NCI-H1930 (cell line): ENCODE data around the gene TGFBR2.
"Not testable (repeated sequence)": the region's sequence is repeated elsewhere in the genome, so short reads cannot be mapped to it uniquely, and the experiment has no call there.

Source experiments
- DNase-seq, 2 experiments: peaks; one replicate each; lab custom pipeline; 2025; lab: John Stamatoyannopoulos, UW

The TGFBR2 gene

DNA sequence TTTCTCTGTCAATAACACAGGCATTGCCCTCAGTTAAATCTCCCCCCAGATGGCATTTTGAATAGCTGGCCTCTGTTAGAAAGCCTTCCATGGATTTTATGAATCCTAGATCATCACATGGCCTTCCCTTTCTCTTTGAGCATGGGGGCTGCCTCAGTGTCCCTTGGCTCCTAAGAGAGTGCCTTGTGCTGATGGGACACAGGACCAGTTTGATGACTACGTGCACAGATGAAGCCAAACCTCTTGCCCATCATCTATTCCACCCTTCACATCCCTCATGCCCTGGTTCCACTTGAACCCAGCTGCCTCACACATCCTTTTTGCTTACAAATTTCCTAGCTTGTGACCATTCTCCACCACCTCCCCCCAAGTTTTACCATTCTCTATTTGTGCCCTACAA, 12.9 kb downstream of the TGFBR2 start:
- DNase-seq, result no peak

DNA sequence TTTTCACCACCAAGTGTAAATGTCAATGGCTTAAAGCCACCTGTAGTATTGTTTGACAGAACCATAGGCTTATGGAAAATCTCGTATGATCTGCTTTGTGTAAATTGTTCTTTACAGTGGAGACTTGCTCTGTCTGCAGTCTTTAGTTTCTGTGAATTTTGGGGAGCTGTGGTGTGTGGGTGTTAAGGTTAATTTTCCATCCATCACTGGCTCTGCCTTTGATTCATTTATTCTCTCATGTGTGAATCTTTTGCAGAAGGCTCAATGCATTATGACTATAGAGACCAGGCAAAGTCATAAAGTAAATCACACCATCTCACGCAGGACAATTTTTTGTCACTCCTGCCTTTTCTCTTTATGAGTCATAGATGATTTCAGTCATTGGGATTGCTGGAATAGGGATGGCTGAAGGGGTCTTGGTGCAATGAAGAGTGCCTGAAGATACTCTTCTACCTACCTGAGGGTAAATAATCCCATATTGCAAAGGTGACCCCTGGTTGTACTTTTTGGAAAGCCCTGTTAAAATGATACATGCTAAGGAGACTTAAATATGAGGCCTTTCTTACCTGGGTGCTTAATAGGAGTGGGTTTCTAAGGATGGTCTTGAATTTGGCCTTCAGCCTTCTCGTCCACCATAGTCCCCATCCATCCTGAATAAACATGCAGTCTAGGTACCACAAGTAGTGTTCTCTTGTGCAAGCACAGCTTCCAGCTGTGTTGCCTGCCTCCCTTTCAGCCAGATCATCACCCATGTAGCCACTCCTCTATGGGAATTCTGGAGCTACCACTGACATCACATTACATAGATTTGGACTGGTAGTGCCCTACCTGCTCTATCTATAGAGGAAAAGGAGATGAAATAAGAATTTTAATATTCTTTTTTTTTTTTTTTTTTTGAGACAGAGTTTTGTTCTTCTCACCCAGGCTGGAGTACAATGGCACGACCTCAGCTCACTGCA, 14.3 kb downstream of the TGFBR2 start:
- DNase-seq, result no peak

DNA sequence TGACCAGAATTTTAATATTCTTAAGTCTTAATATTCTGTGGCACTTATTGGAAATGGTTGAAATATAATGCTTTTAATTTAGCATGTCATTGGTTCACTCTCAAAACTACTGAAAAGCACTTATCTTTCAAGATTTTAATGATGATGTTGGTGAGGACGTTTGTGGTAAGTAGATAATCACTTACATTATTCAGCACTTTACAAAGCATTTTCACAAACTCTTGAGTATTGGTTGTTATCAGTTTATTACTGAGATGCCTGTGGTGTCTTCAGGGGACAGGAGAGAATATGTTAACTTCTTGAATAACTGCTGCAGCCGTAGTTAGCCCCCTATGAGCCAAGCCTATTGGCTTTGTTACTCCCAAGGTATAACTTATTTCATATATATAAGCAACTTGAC, 15.2 kb downstream of the TGFBR2 start:
- DNase-seq, result no peak

DNA sequence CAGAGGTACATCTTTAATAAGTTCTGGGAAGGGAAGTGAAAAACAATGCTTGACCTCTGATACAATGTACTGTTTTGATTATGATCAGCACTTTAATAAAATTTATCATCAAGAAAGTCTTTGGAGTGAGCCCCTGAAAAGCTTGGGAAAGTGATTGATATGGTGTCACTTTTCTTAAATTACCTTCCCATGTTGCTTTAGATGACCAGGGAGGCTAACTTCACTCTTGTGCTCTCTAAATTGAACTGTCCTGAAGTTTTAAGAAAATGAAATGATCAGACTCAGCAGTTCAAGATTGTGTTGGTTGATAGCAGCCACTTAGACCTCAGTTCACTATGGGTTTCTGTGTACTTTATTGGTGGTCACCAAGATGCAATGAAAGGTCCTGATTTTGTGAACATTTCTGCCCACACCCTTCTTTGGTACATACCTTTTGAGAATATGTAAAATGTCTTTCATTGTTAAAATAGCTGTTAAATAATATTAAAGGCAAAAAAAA, 15.7 kb downstream of the TGFBR2 start:
- DNase-seq, result no peak

DNA sequence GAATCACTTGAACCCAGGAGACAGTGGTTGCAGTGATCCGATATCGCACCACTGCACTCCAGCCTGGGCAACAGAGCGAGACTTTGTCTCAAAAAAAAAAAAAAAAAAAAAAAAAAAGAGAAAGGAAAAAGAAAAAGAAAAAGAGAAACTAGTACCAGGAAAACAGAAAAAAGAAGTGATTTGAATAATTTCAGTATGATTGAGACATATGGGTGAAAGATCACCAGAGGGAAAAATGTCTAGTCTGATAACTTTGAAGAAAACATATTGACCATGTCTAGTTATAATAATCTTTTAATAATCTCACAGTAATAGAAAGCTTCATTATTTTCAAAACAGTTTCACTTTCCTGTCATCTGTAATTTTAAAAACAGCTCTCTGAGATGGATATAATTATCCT, 16.4 kb downstream of the TGFBR2 start:
- DNase-seq, result no peak

DNA sequence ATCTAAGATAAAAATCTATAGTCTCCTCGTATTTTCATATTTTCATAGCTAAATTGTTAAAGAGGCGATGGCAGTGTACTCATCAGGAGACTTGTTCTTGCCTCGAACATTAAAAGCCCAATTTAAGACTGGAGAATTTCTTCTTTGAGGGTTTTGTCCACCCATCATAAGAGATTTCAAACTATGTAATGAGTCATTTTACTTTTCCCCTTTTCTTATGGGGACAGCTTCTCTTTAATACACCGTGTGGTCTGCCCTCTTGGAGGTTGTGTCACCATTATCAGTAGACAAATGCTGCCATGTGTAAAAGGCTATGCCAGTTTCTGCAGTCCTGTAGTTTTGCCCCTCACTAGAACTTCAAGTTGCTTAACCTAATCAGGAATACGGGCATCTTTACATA, 16.9 kb downstream of the TGFBR2 start:
- no peak for DNase-seq

DNA sequence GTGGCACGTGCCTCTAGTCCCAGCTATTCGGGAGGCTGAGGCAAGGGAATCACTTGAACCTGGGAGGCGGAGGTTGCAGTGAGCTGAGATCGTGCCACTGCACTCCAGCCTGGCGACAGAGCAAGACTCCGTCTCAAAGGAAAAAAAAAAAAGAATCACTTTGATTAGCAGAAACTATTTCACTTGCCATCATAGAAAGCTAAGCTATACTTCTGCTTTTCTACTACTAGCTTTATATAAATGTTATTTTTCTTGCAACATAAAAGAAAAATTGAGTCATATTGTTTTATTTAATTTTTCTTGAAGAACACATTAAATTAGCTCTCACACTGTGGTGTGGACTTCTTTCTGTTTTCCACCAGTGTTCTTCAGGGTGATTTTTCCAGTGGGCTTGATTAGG, 18.1 kb downstream of the TGFBR2 start:
- DNase-seq, result not testable (repeated sequence)

DNA sequence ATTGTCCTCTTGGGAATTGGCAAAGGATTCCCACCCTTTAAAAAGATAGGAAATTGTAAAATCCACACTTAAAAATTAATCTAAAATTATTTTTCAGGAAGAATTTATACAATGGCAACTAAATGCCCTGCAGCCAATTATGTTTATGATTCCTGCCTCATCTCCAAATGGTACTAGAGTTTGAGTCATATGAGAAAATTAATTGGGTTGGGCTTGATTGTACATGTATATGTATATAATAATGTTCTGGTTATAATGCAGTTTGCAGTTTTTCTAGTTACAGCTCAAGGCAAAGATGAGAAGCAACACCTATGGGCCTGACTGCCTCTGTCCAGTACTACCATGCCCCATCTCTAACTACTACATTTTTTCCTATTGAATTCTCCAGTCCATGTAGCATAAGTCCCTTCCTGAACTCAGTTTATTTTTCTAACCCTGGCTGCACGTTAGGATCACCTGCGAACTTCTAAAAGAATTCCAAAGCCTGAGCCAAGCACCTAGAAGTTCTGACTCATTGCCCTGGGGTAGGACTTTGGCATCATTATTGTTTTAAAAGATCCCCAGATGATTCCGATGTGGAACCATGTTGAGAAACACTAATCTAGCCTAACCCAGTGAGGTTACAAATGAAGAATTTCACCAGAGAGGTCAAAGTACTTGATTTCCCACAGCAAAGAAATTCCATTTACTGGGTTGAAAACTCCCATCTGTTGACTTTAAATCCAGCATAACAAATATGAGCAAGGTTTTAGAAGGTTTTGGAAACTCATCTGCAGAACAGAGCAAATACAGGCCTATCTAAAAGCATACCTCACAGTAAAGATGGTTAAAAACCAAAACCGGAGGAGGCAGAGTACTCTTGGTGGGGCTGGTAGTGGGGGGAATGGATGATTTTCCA, 19.4 kb downstream of the TGFBR2 start:
- DNase-seq, result no peak

DNA sequence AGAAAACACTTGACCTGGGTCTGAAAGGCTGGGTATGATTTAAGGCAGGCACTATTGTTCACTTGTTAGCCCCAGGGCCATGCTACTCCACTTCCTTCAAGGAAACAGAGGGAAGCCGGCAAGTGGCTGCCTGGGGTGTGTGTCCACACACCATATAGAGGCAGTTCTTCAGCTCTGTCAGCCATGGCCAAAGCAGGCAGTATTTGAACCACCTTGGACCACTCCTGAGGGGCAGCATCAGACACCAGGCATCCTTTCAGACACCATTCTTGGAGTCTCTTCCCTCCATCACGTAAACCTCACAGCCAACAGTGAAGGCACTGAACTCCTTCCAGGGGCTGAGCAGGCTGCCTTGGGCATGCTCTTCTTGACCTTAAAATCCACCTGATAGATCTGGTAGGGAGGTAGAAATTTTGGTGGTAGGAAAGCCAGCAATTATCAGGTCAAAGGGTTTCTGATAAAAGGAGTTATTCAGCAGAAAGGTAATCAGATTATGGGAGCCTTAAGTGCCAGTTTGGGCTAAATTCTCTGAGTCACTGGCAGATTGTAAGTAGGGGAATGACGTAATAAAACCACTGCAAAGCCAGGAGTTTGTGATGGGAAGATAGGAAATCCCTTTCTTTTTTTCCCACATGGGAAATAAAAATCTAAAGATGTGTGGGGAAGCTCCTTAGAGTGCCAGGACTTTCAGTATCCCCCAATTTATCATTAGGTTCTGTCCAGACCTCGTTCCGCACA, 20.2 kb downstream of the TGFBR2 start:
- no peak for DNase-seq

DNA sequence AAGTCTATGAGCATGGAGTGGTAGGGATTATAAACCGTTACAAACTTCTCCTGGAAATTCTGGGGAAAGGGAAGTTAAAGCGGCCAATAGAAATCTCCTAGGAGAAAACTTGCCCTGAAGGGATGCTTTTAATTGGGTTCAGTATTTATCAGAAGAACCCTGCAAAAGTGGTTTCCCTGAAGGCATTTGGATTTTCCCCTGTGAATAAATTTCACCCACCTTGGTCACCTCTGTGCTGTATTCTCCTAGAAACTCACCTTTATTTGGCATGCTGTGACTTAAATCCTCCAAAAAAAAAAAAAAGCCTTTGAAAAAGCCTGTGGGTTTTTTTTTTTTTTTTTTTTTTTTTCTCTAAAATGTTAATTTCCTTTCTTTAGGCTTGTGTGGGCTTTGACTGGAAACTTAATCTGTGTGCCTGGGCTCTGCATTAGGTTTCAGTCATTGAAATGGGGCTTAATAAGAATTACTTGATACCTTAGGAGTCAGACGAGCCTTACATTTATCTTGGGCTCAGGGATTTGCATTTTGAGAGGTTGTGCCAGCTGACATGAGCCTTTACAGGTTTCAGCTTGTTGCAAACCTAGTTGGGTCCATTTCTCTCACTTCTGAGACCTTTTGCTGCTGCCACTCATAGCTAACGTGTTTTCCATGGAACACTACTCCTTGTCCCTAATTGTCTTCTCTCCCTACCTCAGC, 22.0 kb downstream of the TGFBR2 start:
- no peak for DNase-seq

DNA sequence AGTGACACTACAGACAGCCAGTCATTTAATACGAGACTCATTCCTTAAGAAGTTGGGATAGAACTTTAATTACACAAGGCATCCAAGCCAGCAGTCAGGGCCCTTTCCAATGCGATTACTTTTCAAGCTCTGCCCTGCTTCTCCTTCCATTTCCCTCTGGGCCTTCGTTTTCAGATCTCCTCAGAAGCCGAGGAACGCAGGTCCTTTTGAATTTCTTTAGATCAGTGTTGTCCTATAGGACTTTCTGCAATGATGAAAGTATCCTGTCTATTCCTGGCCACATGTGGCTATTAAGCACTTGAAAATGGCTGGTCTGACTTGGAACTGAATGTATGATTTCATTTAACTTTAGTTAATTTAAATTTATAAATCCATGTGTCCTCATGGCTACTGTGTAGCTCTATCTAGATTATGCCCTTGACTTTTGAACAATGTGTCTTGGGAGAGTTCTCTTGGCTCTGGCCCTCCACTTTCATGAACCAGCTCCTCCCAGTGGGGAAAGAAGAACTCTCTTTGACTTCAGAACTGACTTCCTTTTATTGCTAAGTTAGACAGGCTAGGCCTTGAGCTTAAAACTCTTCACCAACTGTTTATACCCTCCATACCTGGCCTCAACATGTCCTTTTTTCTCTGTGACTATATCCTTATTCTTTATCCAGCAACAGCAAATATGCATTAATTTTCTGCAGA, 22.6 kb downstream of the TGFBR2 start:
- DNase-seq, result no peak

DNA sequence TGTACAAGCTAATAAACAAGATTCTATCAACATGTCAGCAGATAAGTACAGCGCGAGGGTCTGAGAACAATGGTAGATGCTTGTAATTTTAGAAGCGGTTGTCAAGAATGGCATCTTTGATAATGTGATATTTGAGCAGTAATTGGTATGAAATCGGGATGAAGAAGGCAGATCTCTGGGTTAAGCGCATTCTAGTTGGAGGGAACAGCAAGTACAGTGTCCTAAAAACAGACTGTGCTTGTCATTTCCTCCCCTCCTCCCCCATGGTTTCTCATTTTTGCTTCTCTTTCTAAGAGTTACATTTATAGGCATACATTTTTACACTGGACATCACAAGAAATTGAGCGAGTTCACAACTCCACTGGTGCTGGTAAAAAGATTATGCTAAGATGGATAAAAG, 23.3 kb downstream of the TGFBR2 start:
- no peak for DNase-seq

DNA sequence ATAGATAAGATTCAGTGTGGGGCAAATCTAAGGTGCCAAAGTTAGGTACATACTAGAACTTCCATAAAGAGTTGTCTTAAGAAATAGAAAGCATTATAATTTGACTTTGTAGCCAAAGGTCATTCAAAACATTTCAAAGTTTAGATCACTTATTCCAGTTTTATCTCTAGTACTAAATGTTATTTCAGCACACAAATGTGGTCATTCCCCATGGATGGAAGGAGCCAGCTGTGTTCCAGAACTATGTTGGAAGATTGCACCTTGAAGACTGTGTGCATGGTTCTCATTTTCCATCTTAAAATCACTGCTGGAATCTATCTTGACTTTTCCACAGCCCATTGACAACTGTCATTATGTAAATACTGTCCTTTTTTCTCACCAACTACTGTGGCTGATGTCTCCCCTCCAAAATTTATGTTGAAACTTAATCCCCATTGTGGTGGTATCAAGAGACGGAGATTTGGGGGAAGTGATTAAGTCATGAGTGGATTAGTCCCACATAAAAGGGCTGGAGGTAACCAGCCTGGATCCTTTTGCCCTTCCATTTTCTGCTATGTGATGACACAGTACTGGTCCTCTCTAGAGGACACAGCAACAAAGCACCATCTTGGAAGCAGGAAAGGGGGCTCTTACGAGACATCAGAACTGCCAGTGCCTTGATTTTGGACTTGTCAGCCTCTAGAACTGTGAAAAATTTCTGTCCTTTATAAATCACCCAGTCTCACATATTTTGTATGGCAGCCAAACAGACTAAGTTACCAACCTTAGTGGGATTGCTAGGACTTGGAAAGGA, 24.0 kb downstream of the TGFBR2 start:
- DNase-seq, result no peak

DNA sequence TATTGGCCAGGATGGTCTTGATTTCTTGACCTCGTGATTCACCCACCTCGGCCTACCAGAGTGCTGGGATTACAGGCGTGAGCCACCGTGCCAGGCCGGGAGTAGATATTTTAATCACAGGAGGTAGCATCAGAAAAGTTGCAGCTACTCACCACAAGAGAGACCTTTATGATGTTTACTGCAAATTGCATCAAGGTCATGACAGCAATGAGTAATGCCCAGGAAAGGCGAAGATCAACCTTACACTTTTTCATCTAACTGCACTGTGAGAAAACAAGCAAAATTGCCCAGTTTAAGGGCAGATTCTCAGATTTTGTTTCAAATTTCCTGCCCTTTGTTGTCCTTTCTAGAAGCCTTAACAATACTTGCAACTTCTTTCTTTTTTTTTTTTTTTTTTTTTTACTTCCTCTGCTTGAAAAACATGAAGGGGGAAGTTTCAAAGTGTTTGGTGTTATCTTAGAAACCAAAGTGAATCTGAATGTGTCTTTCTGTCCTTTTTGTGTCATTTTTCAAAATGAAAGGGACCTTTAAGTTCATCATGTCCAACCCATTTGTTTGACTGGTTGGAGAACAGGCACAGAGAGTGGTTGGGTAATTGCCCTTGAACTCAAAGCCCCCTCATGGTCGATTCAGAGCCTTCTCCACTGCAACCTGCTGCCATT, 25.0 kb downstream of the TGFBR2 start:
- no peak for DNase-seq

DNA sequence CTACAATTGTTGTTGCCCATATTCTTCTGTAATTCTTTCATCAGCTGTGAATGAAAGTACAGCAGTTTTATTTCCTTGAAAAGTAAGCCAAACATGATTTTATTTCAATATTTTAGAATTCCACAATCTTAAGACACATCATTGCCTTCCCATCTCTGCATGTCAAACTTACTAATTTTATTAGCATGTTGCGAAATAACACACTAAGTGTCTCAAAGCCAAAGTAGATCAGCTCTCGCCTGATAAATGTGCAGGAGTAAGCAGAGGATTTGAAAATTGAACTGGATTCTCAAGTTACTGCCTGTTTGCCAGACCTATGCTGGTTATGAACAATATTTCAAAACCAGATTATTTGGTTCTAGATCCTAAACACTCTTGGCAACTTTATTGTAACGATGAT, 25.7 kb downstream of the TGFBR2 start:
- DNase-seq, result no peak

DNA sequence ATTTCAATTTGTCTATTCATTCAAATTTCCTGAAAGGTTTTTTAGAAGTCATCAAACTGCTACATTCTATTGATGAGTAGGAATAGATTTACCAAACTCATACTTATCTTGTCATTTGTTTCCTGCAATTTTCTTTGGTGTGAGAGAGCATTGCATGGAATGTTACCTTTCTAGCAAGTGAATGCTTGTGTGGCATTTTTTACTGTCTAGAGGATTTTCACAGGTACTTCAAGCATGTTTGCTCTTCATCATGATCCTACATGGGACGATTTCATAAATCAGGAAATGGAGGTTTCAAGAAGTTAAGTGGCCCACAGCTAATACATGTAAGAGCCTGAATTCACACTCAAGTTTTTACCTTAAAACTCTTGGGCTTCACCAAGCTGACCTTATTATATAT, 26.1 kb downstream of the TGFBR2 start:
- DNase-seq, result no peak

DNA sequence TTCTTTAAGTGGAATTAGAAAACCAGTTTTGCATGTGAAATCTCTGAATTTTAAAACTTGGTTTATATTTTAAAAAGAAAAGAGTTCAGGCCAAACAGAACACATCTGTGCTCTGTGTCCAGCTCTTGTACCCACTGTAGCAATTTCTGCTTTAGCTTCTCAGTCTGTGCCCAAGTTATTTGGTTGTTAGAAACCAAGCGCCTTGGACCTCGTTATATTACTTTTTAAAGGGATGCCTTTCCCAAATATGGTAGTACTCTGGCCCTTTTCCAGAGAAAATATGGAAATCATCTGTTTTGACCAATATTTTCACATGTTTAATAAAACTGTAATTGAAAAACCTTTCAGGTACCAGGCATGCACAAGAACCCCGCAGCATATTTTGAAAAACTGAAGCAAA, 27.3 kb downstream of the TGFBR2 start:
- DNase-seq, result no peak

DNA sequence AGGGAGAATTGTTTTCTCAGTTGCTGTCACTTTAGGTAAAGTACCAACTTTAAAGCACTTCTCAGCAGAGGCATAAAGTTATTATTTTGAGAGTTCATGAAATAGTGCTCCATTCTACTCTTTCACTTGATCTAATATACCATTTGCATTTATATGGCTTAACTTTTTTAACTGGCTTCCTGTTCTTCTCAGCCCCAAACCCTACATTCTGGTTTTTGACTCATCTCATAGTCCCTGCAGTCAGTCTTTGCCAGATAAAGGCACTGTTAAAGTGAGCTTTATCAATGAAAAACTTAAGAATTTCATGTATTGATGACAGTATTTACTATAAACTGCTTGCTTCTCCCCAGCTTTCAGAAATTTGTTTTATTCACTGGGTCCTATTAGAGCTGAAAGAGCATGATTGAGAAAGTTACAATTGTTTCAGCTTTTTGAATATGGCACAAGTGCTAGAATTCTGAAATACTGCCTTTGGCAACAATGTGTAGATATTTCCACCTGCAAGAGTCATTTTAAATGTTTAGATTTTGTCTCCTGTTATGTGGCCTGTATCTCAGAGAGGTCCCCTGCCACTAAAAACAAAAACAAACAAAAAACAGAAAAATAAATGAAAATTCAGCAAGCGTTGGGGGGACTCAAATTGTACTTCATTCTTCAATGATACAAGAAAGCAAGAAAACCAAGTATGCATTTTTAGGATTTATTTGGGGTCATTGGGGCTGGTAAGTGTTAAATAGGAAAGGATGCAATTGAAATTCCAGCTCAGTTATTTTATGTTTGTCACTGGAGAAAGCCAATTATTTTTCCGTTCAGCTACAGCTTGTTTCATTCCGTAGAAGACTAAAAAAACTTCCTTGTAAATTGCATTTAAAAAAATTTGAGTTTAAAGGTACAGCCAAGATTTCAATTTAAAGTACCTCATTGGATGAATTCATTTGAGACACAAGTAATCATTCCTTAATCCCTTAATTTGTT, 28.6 kb downstream of the TGFBR2 start:
- no peak for DNase-seq
